Breast epithelium (tissue), 3 donors: Measurements from ENCODE around the gene TP53AIP1.

Source experiments
- CTCF ChIP-seq, 3 donors: fragments of 450-650 bp; IDR thresholded peaks; one replicate each; pipeline ENCODE4 v1.5.1; 2016 to 2017; ENCODE audit warnings: antibody characterized with exemption in 3 of 3, mild to moderate bottlenecking in 3 of 3, moderate library complexity in 3 of 3
- POLR2A ChIP-seq: fragments of 450-650 bp; IDR thresholded peaks from one replicate; pipeline ENCODE4 v1.6.1; 2016; ENCODE audit warnings: antibody characterized with exemption, mild to moderate bottlenecking, moderate library complexity

DNA sequence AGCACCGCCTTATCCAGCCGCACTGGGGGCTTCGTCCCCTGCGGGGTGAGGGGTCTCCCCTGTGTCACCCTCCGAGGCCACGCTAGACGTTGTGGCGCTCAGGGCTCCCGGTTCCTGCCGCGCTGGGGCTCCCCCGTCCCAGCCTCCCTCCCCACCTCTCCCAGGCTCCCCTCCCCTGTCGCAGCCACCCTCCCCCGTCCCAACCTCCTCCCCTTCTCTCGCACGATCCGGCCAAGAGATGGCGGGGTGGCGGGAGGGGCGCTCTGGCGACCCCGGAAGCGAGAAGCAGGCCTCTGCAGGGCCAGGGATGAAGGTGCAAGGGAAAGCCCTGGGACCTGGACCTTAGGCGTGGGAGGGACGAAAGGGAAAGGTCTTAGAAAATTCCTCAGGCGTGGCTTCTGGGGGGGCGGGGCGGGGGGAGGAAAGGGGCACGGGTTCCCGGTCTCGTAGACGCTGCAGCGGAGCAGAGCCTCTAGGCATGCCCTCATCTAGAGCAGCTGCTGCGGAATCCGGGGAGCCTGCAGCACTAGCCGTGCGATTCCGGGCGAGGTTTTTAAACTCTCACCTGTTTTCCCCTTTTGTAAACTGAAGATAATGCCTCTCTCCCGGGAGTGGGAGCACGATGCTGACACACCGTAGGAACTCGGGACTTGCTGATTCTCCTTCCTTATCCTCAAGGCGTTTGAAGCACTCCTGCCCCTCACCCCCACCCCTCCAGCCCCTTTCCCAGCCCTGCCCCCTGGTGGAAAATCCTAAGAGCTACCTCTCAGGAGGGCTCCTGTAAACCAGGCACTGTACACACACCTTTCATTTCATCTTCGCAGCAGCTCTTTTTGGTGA lies 37.1 kb downstream of the TP53AIP1 start:
- TF ChIP-seq CTCF (IDR thresholded peaks at IDR 0.05) (no peak), POLR2A (no peak)
